ENCODE data around the gene PCDHGA1.
A peak's percentile ranks its signal among the peaks of the same experiment; 100 is the strongest.
"Not testable (repeated sequence)": the region's sequence is repeated elsewhere in the genome, so short reads cannot be mapped to it uniquely, and the experiment has no call there.

PCDHGA1 gene

GRCh38 chr5:141330299-141331080 is at the start of gene PCDHGA1:
Gene PCDHGA1 (plus strand): TSS chr5:141330514.
- DNase-seq (ENCODE audit: low read depth in 2 of 2), result no peak

DNA sequence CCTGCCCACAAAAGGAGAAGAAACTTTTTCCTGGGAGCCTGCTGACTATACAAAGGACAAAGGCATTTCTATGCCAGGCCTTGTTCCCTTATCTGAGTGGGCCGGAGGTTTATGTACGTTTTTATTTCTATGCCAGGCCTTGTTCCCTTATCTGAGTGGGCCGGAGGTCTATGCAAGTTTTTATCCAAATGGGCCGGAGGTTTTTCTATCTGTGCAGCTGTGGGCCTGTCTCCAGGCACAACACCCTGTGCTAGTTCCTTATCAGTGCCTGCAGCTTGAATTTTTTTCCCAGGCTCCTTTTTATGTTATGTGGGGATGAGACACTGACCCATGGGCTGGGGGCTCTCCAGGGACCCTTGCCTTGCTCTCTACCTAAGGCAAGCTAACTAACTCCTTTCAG is 31.9 kb upstream of the PCDHGA1 start:
- no peak for DNase-seq (ENCODE audit: low read depth in 2 of 2)

DNA sequence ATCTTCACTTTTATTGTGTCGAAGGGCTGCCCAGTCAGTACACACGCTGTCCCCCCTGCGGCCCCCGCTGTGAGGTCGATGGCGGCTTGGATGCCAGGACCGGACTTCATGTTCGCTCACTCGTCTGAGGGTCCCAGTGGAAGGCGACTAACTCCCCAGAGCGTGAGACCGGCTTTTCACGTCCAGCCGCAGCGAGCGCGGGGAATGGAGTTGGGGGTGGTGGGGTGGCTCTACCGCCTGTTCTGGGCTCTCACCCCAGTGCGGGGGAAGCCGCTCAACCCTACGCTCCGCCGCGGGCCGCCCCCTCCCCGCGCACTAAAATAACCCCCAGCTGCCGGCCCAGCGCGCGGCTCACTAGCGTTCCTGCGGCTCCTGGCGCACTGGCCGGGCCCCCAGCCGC is 26.6 kb upstream of the PCDHGA1 start, which contains the start of gene SLC25A2:
SLC25A2 (minus strand) TSS at position 294 of the 400 bp plus-strand sequence; CDS start at position 110, 184 bp downstream.
- no peak for DNase-seq (ENCODE audit: low read depth in 2 of 2)

- DNase-seq (ENCODE audit: low read depth in 2 of 2), result no peak
These were observed 23.7 kb upstream of the PCDHGA1 start for GRCh38 chr5:141306630-141307029.

DNA sequence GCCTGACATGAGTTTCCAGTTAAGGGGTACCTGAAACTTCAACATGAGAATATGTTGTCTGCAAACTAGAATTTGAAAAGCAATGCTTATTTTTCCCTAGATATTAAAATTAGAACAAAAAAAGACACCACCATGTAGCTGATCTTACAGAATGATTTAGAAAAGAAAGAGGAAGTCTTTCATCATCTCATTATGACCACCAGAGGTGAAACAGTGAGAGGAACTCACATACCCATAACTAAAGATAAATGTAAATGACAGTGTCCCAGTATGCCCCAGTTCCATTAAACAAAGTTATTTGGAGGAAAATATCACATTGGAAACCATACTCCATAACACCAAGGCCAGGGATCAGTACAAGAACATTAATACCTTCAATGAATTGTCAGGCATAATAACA is 16.6 kb upstream of the PCDHGA1 start:
- no peak for DNase-seq (ENCODE audit: low read depth in 2 of 2)

- not testable (repeated sequence) for DNase-seq (ENCODE audit: low read depth in 2 of 2)
These were observed 13.4 kb upstream of the PCDHGA1 start for GRCh38 chr5:141316963-141317362.

- DNase-seq (ENCODE audit: low read depth in 2 of 2), result no peak
These were observed 11.1 kb upstream of the PCDHGA1 start for GRCh38 chr5:141319202-141319601.

- DNase-seq (ENCODE audit: low read depth in 2 of 2), result no peak
These were observed 10.6 kb upstream of the PCDHGA1 start for GRCh38 chr5:141319699-141320098.

DNA sequence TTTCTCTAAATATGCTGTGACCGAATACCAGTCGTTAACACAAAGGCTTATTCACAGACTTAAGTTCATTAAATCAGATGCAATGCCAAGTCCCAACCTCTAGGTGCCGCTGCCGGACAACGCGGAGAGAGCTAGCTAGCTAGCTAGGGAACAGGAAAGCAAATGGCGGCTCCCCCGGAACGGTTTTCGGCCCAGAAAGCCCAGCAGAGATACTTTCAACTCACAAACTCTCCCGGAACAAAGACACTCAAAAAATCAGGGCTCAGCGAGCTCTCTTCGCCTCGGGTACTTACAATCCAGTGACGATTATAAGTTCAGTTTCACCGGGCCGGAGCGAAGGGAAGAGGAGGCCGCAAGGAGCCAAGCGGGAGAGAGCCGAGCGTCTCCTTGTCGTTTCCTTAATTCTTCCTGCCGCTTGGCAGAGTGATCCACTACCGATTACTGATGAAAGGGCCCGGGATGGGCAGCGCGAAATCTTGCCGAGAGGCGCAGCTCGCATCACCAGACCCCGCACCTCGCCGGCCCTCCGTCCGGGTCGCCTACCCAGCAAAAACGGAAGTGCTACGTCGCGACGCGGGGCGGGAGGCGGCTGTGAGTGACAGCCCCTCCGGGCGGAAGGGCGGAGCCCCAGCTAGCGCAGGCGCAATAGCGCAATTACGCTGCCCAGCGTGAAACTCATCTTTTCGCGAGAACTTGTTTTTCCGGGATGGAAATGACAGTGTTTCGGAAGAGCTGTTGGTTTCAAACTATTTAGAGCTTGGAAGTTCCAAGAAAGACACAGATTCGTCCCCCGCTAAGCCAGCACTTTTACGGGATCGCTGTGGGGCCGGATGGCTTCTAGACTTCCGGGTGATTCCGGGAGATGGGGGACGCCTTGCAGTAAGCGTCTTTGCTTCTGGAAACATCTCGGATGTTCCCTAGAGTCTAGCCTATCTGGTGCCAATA is 9.8 kb upstream of the PCDHGA1 start, which contains the start of gene TAF7:
TAF7 (minus strand) TSS at position 560 of the 945 bp plus-strand sequence. CDS start 740 bp downstream, outside the sequence.
- DNase-seq (ENCODE audit: low read depth in 2 of 2), result peak; percentile 82 to 84

DNA sequence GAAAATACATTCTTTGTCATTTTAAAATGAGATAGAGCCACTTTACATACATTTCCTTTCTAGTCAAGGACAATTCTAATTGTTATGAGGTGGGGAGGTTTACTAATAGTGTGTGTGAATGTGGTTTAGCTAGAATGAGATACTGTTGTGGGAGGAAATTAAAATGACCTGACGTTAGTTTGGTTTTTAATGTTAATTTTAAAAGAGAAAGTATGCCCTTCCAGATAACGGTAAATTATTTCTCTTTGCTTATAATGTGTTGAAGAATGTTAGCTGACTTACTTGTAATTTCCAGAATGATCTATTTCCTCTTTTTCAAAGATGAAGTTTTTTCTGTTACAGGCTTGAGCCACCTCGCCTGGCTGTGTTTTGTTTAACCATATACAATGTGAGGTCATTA is 8.1 kb upstream of the PCDHGA1 start:
- DNase-seq (ENCODE audit: low read depth in 2 of 2), result no peak

GRCh38 chr5:141326088-141326854 is 4.0 kb upstream of the PCDHGA1 start:
- DNase-seq (ENCODE audit: low read depth in 2 of 2), result peak; percentile 35 to 51

- DNase-seq (ENCODE audit: low read depth in 2 of 2), result no peak
These were observed 2.1 kb upstream of the PCDHGA1 start for GRCh38 chr5:141328231-141328630.

GRCh38 chr5:141332571-141332970 is 2.3 kb downstream of the PCDHGA1 start:
- not testable (repeated sequence) for DNase-seq (ENCODE audit: low read depth in 2 of 2)

DNA sequence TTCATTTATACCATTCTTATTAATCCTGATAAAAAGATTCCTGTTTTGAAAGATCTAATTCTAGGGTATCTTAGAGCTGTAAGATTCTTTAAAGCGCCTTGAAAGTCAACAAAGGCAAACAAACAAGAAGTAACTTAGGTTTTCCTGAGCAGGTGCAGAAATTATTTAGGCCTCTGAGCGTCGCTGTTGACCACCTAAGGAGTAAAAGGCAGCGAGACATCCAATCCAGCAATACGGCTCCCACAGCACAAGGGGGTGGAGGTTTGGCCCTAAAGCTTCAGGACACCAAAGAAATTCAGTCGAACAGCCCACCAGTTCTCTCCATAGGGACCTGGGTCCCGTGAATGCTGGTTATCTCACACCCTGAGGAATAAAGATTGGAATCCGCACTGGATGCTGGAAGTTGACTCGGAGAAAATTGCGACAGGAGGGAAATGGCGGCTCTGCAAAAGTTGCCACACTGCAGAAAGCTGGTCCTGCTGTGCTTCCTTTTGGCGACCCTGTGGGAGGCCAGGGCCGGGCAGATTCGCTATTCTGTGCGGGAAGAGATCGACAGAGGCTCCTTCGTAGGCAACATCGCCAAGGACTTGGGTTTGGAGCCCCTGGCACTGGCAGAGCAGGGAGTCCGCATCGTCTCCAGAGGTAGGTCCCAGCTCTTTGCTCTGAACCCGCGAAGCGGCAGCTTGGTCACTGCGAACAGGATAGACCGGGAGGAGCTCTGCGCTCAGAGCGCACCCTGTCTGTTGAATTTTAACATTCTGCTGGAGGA is 8.4 kb downstream of the PCDHGA1 start, which contains the start of gene PCDHGA2:
PCDHGA2 (plus strand) TSS at position 223 of the 769 bp plus-strand sequence.
- DNase-seq (ENCODE audit: low read depth in 2 of 2), result no peak

DNA sequence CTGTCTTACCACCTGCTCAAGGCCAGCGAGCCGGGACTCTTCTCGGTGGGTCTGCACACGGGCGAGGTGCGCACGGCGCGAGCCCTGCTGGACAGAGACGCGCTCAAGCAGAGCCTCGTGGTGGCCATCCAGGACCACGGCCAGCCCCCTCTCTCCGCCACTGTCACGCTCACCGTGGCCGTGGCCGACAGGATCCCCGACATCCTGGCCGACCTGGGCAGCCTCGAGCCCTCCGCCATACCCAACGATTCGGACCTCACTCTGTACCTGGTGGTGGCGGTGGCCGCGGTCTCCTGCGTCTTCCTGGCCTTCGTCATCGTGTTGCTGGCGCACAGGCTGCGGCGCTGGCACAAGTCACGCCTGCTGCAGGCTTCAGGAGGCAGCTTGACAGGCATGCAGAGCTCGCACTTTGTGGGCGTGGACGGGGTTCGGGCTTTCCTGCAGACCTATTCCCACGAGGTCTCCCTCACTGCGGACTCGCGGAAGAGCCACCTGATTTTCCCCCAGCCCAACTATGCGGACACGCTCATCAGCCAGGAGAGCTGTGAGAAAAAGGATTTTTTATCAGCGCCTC is 10.6 kb downstream of the PCDHGA1 start:
- not testable (repeated sequence) for DNase-seq (ENCODE audit: low read depth in 2 of 2)

DNA sequence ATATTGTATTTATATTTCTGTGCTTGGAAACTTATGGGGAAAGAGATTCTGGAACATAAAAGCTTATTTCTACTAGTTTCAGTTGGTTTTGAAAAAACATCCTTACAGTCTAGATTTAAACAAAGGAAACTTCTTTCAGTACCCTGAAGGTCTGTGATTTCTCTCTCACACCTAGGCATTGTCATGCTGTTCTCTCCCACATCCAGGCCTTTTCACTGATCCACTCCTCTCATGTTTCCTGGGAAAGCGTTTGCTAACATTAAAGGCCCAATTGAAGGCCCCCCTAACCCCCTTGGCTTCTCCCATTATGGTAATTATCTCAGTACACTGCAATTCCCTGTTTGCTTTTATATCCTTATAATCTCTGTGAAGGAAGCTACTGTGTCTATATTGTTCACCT is 12.5 kb downstream of the PCDHGA1 start:
- no peak for DNase-seq (ENCODE audit: low read depth in 2 of 2)

GRCh38 chr5:141343242-141343952 is 13.1 kb downstream of the PCDHGA1 start, which contains the start of gene PCDHGA3:
Gene PCDHGA3 (plus strand): TSS chr5:141343829. CDS start chr5:141344034, 205 bp downstream.
- DNase-seq (ENCODE audit: low read depth in 2 of 2), result no peak

GRCh38 chr5:141343953-141344463 is 13.7 kb downstream of the PCDHGA1 start:
- no peak for DNase-seq (ENCODE audit: low read depth in 2 of 2)

DNA sequence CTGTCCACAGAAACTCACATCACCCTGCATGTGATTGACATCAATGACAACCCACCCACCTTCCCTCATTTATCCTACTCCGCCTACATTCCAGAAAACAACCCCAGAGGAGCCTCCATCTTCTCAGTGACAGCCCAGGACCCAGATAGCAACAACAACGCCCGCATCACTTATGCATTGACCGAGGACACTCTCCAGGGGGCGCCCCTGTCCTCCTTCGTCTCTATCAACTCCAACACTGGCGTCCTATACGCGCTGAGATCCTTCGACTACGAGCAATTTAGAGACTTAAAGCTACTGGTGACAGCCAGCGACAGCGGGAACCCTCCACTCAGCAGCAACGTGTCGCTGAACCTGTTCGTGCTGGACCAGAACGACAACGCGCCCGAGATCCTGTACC is 15.0 kb downstream of the PCDHGA1 start:
- DNase-seq (ENCODE audit: low read depth in 2 of 2), result no peak

All from stimulated activated CD4-positive, alpha-beta T cell treated with anti-CD3 and anti-CD28 coated beads, Interleukin-12 subunit alpha, Interleukin-12 subunit beta, amount 100 ng/mL, for 24 hours (primary cell).